GM12875 (cell line): Measurements from ENCODE around the gene C10orf67.
"Not testable (repeated sequence)": the region's sequence is repeated elsewhere in the genome, so short reads cannot be mapped to it uniquely, and the experiment has no call there.

ENCODE experiments used
- H3K4me3 ChIP-seq: one replicate; pipeline ENCODE4 v1.5.1; 2011; ENCODE audit warnings: low read depth, low read length, control low read depth
- CTCF ChIP-seq: IDR thresholded peaks from 2 replicates; pipeline ENCODE4 v1.5.1; 2011; ENCODE audit warnings: low read depth, mild to moderate bottlenecking, control low read depth, inconsistent platforms, low read length, moderate library complexity, borderline replicate concordance; ENCODE audit not compliant: insufficient read depth

The C10orf67 gene

GRCh38 chr10:23275355-23275754, 69.2 kb downstream of the C10orf67 start:
- TF ChIP-seq CTCF: no peak

GRCh38 chr10:23274179-23274578, 70.4 kb downstream of the C10orf67 start:
- not testable (repeated sequence) for H3K4me3 ChIP-seq

More at GRCh38 chr10:23275355-23275754, 69.2 kb downstream of the C10orf67 start:
- H3K4me3 ChIP-seq: no peak overlapping the region

- TF ChIP-seq CTCF: no peak
- H3K4me3 ChIP-seq: no peak overlapping the region
These were observed 74.1 kb downstream of the C10orf67 start for GRCh38 chr10:23270531-23270930.

- H3K4me3 ChIP-seq: no peak overlapping the region
- TF ChIP-seq CTCF: no peak
These were observed 81.0 kb downstream of the C10orf67 start for GRCh38 chr10:23263441-23264164.

- TF ChIP-seq CTCF: no peak
- no peak overlapping the region for H3K4me3 ChIP-seq
These were observed 81.7 kb downstream of the C10orf67 start for GRCh38 chr10:23262928-23263327.

- H3K4me3 ChIP-seq: no peak overlapping the region
- TF ChIP-seq CTCF: no peak
These were observed 86.1 kb downstream of the C10orf67 start for GRCh38 chr10:23258516-23258915.

- TF ChIP-seq CTCF: no peak
- H3K4me3 ChIP-seq: no peak overlapping the region
These were observed 90.8 kb downstream of the C10orf67 start for GRCh38 chr10:23253780-23254179.

- H3K4me3 ChIP-seq: not testable (repeated sequence)
These were observed 91.7 kb downstream of the C10orf67 start for GRCh38 chr10:23252859-23253258.

- not testable (repeated sequence) for H3K4me3 ChIP-seq
These were observed 102.8 kb downstream of the C10orf67 start for GRCh38 chr10:23241779-23242178.
